Activated CD4-positive, alpha-beta T cell treated with anti-CD3 and anti-CD28 coated beads, Interleukin-10, Interleukin-2, amounts not matched to agents 100 ng/mL and 50 ng/mL, durations not matched to agents 16 hours and 8 hours (primary cell): ENCODE data around the gene DCC.

Source experiments
- DNase-seq: peaks from one replicate; pipeline ENCODE4 v3.0.0-alpha.2; 2020

Gene DCC

DNA sequence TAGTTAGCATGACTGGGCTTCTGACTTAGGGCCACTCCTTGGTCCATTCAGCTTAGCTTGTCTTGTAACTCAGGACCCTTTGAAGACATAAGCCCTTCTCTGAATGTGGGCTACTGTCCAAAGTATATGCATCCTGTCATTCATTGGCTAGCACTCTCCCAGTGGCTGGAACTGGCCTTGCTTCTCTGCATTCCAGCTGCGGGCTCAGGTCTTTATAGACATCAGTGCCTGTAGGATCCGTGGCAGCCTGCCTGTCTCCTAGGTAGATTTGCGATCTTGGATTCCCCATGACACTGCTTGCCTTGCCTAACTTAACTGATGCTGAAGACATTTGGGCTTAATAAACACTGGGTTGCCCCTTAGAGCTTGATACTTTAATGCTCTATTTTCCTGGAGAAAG, 170.1 kb downstream of the DCC start:
- DNase-seq: no peak

DNA sequence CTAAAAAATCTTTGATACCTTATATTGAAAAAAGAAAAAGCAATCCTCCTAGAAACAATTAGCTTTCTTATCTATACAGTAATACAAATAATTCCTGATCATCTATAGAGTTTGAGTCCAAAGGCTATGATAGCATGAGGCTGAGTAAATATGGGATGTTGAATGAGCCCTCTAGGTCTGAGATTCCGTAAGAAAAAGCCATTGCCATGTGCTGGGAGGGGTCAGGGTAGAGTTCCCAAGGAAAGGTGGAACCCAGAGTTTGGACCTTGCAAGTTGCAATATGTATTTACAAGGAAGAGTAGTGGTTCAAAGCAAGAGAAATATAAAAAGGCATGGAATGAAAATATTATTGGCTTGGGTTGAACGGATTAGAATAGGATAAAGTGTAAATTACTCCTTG, 178.1 kb downstream of the DCC start:
- no peak for DNase-seq

DNA sequence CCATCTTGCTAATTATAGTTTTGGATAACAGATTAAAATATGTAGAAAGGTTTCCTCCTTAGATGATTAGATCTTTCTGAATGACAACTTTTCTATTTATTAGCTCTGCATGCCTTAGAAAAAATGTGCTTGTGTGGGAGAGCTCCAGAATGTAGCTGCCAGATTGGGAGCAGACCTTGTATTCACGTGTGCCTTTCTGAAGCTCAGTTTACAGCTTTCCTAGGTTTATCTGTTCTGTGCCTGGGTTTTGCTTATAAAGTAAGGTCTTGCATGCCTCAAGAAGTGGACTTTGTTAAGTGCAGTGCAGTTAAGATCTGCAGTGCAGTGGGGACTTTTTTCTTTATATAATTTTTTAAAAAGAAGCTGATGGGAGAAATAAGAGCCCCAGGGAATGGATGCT, 179.0 kb downstream of the DCC start:
- DNase-seq: no peak

DNA sequence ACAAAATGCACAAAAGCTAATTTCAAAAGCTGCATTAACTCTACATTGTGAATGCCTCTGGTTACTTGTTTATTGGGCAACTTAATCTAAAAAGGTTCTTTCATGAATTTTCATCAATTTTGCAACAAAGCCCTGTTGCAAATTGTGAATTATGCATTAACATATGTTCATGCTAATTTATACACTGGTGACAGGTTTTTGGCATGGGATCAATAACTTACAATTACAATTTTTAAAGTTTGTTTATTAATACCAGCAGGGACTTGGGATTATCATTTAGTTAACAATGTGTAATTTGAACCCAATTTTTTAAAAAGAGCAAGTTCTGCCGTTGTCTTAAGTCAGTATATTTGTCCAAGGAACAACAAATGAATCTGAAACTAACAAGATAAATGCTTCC, 183.6 kb downstream of the DCC start:
- DNase-seq: no peak

DNA sequence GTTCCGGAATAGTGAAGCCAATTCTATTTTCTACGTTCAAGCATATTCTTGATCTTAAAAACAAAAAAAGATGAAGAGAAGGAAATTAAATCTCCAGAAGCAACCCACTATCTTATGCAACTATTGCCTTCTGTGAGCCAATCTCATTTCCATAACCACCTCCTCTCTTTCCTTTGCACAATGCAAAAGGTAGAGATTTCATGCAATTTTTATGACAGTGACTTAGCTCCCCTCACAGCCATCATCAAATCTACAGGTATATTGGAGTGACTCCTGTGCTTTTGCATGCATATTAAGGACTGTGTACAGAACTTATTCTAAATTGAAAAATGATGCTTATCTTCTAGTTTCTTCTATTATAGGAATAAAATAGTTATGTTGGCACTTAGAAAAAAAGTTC, 191.8 kb downstream of the DCC start:
- no peak for DNase-seq

DNA sequence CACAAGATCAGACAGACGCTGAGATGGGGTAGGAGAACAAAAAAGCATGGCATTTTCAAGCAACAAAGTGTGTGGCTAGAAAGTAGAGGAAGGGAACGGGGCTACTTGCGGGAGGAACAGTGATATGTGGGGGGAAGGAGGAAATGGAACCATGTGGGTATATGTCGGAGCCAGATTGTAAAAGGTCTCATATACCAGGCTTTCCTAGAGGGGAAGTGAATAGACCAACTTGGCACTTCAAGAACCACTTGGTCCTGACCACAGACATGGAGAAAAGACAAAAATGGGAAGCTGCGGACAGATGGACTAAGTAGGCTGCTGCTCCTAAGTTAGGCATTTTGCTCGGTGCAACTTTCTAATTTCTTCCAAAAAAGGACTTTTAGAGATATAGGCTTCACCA, 196.0 kb downstream of the DCC start:
- no peak for DNase-seq

- DNase-seq: no peak
Observed at GRCh38 chr18:52537261-52537660, 197.3 kb downstream of the DCC start.

GRCh38 chr18:52541056-52541455, 201.1 kb downstream of the DCC start:
- DNase-seq: no peak

- no peak for DNase-seq
Observed at GRCh38 chr18:52544086-52544485, 204.1 kb downstream of the DCC start.

GRCh38 chr18:52546686-52547346, 206.8 kb downstream of the DCC start:
- DNase-seq: no peak

DNA sequence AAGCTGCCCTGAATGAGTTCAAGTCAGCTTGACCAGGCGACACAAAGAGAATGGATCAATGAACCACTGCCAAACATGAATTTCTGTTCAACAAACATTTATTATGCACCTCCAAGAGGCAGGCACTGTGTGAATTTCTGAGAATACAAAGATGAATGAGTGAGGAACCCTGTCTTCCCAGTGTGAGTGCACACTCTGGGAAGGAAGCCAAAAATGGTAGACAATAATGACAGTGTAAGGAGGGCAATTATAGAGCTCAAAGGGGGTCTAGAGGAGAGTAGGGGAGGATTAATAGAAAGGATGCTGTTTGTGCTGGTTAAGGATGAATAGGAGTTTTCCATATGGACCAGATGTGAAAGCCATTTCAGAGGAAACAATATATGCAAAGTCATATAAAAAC, 213.4 kb downstream of the DCC start:
- DNase-seq: no peak

- no peak for DNase-seq
Observed at GRCh38 chr18:52554180-52554579, 214.2 kb downstream of the DCC start.

DNA sequence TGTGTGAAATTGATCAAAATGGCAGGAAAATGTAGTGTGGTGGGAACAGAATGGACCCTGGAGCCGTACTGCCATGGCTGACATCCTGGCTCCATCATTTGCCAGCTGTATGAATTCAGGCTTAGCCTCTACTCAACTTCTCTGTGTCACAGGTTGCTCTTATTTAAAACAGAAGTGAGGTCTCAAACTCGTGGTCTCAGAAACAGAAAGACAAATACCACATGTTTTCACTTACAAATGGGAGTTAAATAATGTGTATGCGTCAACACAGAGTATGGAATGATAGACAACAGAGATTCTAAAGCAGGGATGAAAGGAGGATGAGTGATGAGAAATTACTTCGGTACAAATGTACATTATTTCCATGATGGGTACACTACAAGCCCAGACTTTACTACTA, 227.4 kb downstream of the DCC start:
- DNase-seq: no peak

- DNase-seq: no peak
Observed at GRCh38 chr18:52569492-52569891, 229.5 kb downstream of the DCC start.

DNA sequence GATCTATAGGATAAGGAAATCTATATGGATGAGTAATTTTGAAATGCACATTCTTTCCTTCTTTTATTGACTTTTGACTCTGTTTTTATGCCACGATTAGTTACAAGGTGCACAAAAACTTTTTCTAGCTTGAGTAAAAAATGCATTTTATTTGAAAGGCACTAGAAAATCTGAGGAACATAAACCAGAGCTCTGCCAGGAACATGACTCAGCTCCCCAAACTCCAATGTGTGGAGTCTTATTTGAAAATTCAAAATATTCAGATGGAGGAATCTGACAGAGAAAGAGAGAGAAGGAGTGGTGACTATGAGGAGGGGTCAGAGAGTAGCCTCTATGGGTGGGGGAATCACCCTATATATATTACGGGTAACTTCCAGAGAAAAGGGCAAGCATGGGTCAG, 231.0 kb downstream of the DCC start:
- no peak for DNase-seq

- no peak for DNase-seq
Observed at GRCh38 chr18:52572036-52573000, 232.3 kb downstream of the DCC start.

- no peak for DNase-seq
Observed at GRCh38 chr18:52577795-52578194, 237.8 kb downstream of the DCC start.

GRCh38 chr18:52582061-52582460, 242.1 kb downstream of the DCC start:
- DNase-seq: no peak

DNA sequence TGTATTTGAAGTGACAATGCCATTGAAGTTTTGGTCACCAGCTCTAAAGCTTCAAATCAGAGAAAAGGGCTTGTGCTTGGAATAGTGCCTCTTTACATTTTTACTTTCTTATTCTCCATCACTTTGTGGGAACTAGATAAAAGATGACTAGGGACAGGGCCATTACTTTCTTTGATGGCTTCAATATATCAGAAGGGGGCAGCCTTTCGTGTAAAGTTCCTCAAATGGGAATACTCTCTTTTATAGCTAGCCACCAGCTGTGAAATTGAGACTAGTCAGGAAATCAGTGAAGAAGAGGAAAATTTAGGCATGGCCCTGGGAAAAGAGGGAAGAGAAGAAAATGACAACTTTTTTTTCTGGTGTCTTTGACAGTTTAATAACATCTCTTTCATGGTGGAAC, 242.5 kb downstream of the DCC start:
- DNase-seq: no peak

DNA sequence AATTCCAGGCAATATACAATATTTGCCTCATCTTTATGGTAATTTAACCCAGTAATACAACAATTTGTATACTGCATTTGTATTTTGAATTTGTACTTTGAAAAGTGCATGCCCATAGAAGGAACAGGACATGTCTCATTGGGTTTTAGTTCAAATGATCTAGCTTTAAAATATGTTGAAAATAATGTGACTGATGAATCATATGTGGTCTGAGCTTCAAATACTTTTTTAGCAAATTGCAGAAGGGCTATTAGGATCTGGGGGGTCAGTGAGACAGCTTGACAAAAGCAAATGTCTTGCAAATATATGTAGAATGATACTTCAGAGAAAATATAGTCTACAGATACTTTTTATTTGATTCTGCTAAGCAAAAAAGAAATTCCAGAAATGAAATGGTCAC, 248.9 kb downstream of the DCC start:
- DNase-seq: no peak

GRCh38 chr18:52596748-52597435, 256.9 kb downstream of the DCC start:
- DNase-seq: no peak

GRCh38 chr18:52598921-52599320, 258.9 kb downstream of the DCC start:
- no peak for DNase-seq

GRCh38 chr18:52602820-52603219, 262.8 kb downstream of the DCC start:
- no peak for DNase-seq

GRCh38 chr18:52605345-52605744, 265.3 kb downstream of the DCC start:
- no peak for DNase-seq
